T-cell (primary cell): ENCODE data around the gene OR56A5. TPM values are rescaled to one million over a fixed set of nuclear protein-coding genes. Genes with fewer than 3 reads are reported as not detected.

Experiments used
- ATAC-seq, 4 experiments: fragments of 200-7000 bp in 3 of 4; fragments of 150-1000 bp in 1 of 4; cut with Tn5 transposase; replicated peaks in 1 of 4; 1 replicate in 3 of 4; 2 replicates in 1 of 4; pipeline ENCODE4 v1.10.0; 2021; ENCODE audit warnings: moderate library complexity in 3 of 4, mild to moderate bottlenecking in 2 of 4, moderate number of reproducible peaks in 1 of 4
- CTCF ChIA-PET, 2 donors: fragments of 300-600 bp; sonication (Branson Sonifier 250); formaldehyde crosslinking; loops; one replicate each; lab custom pipeline; 2022; ENCODE audit warnings: antibody characterized with exemption in 2 of 2; lab: Charles Lee
- POLR2A ChIA-PET, 2 donors: fragments of 300-600 bp; sonication (Branson Sonifier 250); formaldehyde crosslinking; loops; one replicate each; lab custom pipeline; 2022; ENCODE audit warnings: antibody characterized with exemption in 2 of 2; lab: Charles Lee
- DNase-seq, 35 experiments: peaks; one replicate each; pipeline versions ENCODE4 v3.0.0 to v3.0.0-alpha.2; 2013 to 2023
- H3K27ac ChIP-seq: one replicate; pipeline ENCODE4 v1.5.1; 2013; ENCODE audit warnings: low read length
- H3K27me3 ChIP-seq, 2 experiments: replicated peaks in 1 of 2; 1 replicate in 1 of 2; 2 replicates in 1 of 2; pipeline versions ENCODE4 v1.6.1 to v1.7.0; 2013; ENCODE audit warnings: low read length in 1 of 2, mixed read lengths in 1 of 2; ENCODE audit not compliant: control insufficient read depth in 2 of 2, insufficient read depth in 2 of 2; ENCODE audit errors: extremely low read depth in 1 of 2
- H3K36me3 ChIP-seq, 2 donors: 1 replicate in 1 of 2; 2 replicates in 1 of 2; pipeline versions ENCODE4 v1.6.1 to v1.7.0; 2013; ENCODE audit warnings: low read length in 1 of 2; ENCODE audit not compliant: control insufficient read depth in 2 of 2, insufficient read depth in 1 of 2; ENCODE audit errors: extremely low read depth in 1 of 2
- H3K4me1 ChIP-seq, 2 experiments: 1 replicate in 1 of 2; 2 replicates in 1 of 2; pipeline versions ENCODE4 v1.6.1 to v1.7.0; 2013; ENCODE audit warnings: low read length in 2 of 2, mixed read lengths in 1 of 2; ENCODE audit not compliant: insufficient read depth in 2 of 2, control insufficient read depth in 1 of 2; ENCODE audit errors: extremely low read depth in 1 of 2
- H3K4me3 ChIP-seq, 2 donors: 1 replicate in 1 of 2; 2 replicates in 1 of 2; pipeline versions ENCODE4 v1.5.1 to v1.7.0; 2013; ENCODE audit warnings: mild to moderate bottlenecking in 2 of 2, low read length in 1 of 2, moderate library complexity in 1 of 2; ENCODE audit not compliant: control insufficient read depth in 1 of 2; ENCODE audit errors: extremely low read depth in 1 of 2
- H3K9me3 ChIP-seq: 2 replicates; pipeline ENCODE4 v1.7.0; 2013
- H3K27ac Mint-ChIP-seq, 2 donors: one replicate each; pipeline ENCODE4 v1.8.0; 2020 to 2021; ENCODE audit warnings: mild to moderate bottlenecking in 2 of 2, mixed read lengths in 2 of 2
- H3K27me3 Mint-ChIP-seq, 2 donors: one replicate each; pipeline ENCODE4 v1.8.0; 2021 to 2022; ENCODE audit warnings: mixed read lengths in 2 of 2
- H3K36me3 Mint-ChIP-seq: one replicate; pipeline ENCODE4 v1.8.0; 2021; ENCODE audit warnings: mixed read lengths
- H3K4me1 Mint-ChIP-seq, 3 donors: one replicate each; pipeline ENCODE4 v1.8.0; 2020 to 2022; ENCODE audit warnings: mixed read lengths in 3 of 3, mild to moderate bottlenecking in 1 of 3
- H3K4me3 Mint-ChIP-seq, 3 donors: one replicate each; pipeline ENCODE4 v1.8.0; 2020 to 2022; ENCODE audit warnings: mild to moderate bottlenecking in 3 of 3, mixed read lengths in 3 of 3, moderate library complexity in 3 of 3
- H3K9me3 Mint-ChIP-seq, 3 donors: one replicate each; pipeline ENCODE4 v1.8.0; 2020 to 2022; ENCODE audit warnings: mixed read lengths in 3 of 3
- WGBS: methylation state at CpG from one replicate; pipeline ENCODE4 v1.1.5; 2013; ENCODE audit warnings: missing lambda C conversion rate; ENCODE audit not compliant: insufficient coverage; 5-methylcytosine and 5-hydroxymethylcytosine counted together
- total RNA-seq, 35 experiments: library from RNA in 6 of 35; stranded (reverse) in 6 of 35; fragments of 120-200 nt in 1 of 35; gene quantifications; one replicate each; pipeline versions ENCODE4 v1.2.1 to v1.2.4 and lab custom pipeline; 2013 to 2026

OR56A5 gene
- total RNA-seq, 5 donors from 2014 or later (not counting 1 experiment from before 2014, with no cell fraction given), result not detected

GRCh38 chr11:5922749-5923426, 45.4 kb downstream of the OR56A5 start:
- H3K9me3 Mint-ChIP-seq, result peaks cover 0 to 26% (median 3%) of the 10 kb centered on the region in 3 donors
- DNase-seq (no peak), ATAC-seq (no peak)
- ChIA-PET CTCF (no interaction called here), POLR2A (no interaction called here)
- H3K4me1 Mint-ChIP-seq, result no peaks in the 10 kb centered on the region
- H3K27me3 ChIP-seq, result no peaks in the 10 kb centered on the region
- H3K4me3 ChIP-seq, result no peak overlapping the region
- no peaks in the 10 kb centered on the region for H3K9me3 ChIP-seq
- H3K4me3 Mint-ChIP-seq, result no peak overlapping the region
- no peaks in the 10 kb centered on the region for H3K27me3 Mint-ChIP-seq
- no peaks in the 10 kb centered on the region for H3K4me1 ChIP-seq
- H3K36me3 Mint-ChIP-seq, result no peaks in the 10 kb centered on the region
- H3K27ac ChIP-seq, result no peak overlapping the region
- no peak overlapping the region for H3K27ac Mint-ChIP-seq
- WGBS, result 82% methylated on average over 1 of the region's 2 CpGs
- H3K36me3 ChIP-seq, result no peaks in the 10 kb centered on the region

Other genes starting within 250 kb of the OR56A5 start
- gene OR56B1, start 232.0 kb downstream of the OR56A5 start, total RNA-seq, result under 1 TPM; 0.20 to 0.78 (median 0.37) TPM
- gene OR52N4, start 214.3 kb downstream of the OR56A5 start, total RNA-seq, result 1 to 10 TPM; 1.4 to 3.8 (median 2.3) TPM
- not detected for gene OR52N5, start 185.1 kb downstream of the OR56A5 start, total RNA-seq
- not detected for gene OR52N1, start 177.2 kb downstream of the OR56A5 start, total RNA-seq
- not detected for gene OR52N2, start 159.6 kb downstream of the OR56A5 start, total RNA-seq
- not detected for gene OR52E6, start 126.6 kb downstream of the OR56A5 start, total RNA-seq
- not detected for gene OR52E8, start 110.8 kb downstream of the OR56A5 start, total RNA-seq
- gene OR52E4, start 87.9 kb downstream of the OR56A5 start, total RNA-seq, result not detected
- gene OR52E5, start 75.3 kb downstream of the OR56A5 start, total RNA-seq, result not detected
- gene OR56A3, start 26.2 kb downstream of the OR56A5 start, total RNA-seq, result not detected
- under 1 TPM in 1 of 5 donors, not detected in 4; 0.32 TPM for gene OR52L1, start 18.5 kb upstream of the OR56A5 start, total RNA-seq
- gene OR56A4, start 38.5 kb upstream of the OR56A5 start, total RNA-seq, result under 1 TPM in 2 of 5 donors, not detected in 3; 0.07 to 0.09 TPM
- under 1 TPM in 1 of 5 donors, not detected in 4; 0.23 TPM for gene OR56A1, start 62.3 kb upstream of the OR56A5 start, total RNA-seq
- gene OR56B4, start 139.2 kb upstream of the OR56A5 start, total RNA-seq, result not detected
- not detected for gene OR52B2, start 201.8 kb upstream of the OR56A5 start, total RNA-seq
- gene OR52W1, start 230.7 kb upstream of the OR56A5 start, total RNA-seq, result not detected
- gene C11orf42, start 237.1 kb upstream of the OR56A5 start, total RNA-seq, result not detected